ENCODE results near the gene EYS.

DNA sequence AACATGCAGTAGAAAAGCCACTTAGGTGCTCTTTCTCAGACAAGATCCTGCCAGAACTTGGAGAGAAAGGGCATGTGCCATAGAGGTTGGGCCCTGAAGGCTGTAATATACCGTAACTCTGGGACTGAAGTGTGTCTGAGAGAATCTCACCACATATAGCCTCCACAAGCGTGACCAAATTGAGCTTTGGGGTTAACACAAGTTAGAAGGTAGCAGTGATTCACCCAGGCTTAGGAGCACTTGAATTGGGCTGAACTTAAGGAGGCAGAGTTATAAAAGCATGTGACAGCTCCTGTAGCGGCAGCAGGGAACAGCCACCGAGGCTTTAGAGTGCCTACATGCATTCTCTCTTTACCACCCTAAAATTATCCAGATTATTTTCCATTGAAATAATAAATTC, 1709.8 kb downstream of the EYS start:
- TF ChIP-seq, protein P1, sequence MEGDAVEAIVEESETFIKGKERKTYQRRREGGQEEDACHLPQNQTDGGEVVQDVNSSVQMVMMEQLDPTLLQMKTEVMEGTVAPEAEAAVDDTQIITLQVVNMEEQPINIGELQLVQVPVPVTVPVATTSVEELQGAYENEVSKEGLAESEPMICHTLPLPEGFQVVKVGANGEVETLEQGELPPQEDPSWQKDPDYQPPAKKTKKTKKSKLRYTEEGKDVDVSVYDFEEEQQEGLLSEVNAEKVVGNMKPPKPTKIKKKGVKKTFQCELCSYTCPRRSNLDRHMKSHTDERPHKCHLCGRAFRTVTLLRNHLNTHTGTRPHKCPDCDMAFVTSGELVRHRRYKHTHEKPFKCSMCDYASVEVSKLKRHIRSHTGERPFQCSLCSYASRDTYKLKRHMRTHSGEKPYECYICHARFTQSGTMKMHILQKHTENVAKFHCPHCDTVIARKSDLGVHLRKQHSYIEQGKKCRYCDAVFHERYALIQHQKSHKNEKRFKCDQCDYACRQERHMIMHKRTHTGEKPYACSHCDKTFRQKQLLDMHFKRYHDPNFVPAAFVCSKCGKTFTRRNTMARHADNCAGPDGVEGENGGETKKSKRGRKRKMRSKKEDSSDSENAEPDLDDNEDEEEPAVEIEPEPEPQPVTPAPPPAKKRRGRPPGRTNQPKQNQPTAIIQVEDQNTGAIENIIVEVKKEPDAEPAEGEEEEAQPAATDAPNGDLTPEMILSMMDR (IDR thresholded peaks at IDR 0.05): no peak
- no peak for TF ChIP-seq POLR2A (IDR thresholded peaks at IDR 0.05)

Data from breast epithelium (tissue), 3 donors.